Measurements from ENCODE around the gene HSD11B1. TPM values are rescaled to one million over a fixed set of nuclear protein-coding genes. Genes with fewer than 3 reads are reported as not detected.
A peak's percentile ranks its signal among the peaks of the same experiment; 100 is the strongest.

The HSD11B1 gene
- polyA plus RNA-seq, 3 donors, result not detected

DNA sequence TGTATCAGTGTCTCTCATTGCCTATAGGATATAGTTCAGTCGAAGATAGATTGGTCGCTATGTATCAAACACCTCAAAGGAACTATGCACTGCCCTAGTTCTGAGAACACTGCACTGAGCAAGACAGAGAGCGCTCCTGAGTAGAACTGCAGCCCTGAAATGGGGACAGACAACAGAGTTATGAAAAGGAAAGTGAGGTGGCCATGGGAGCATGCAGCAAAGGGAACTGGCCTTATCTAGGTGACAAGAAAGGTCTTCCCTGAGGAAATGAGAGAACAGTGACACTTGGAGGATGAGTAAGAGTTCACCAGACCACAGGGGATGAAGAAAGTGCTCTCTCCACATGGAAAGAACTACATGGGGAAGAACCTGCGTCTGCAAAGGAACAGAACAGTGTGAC, 36.9 kb upstream of the HSD11B1 start:
- peaks cover 17 to 26% of the 10 kb centered on the region in 2 donors for H3K4me1 ChIP-seq (ENCODE audit: control insufficient read depth in 1 of 2, insufficient read depth in 2 of 2, low read length in 2 of 2)
- intact Hi-C loops (cut with micrococcal nuclease), result no loop called here
- no peak overlapping the region for H3K27ac ChIP-seq (ENCODE audit: low read depth in 1 of 2, low read length in 2 of 2)
- peaks cover 21 to 29% (median 28%) of the 10 kb centered on the region in 3 donors for H3K27me3 Mint-ChIP-seq (ENCODE audit: low read depth in 3 of 3)
- no peaks in the 10 kb centered on the region for H3K9me3 ChIP-seq (replicated peaks in 1 of 2; ENCODE audit: control insufficient read depth in 1 of 2, insufficient read depth in 1 of 2, low read length in 2 of 2)
- no peaks in the 10 kb centered on the region for H3K79me2 ChIP-seq (ENCODE audit: insufficient read depth, low read length)
- no peaks in the 10 kb centered on the region for H4K20me1 ChIP-seq (ENCODE audit: insufficient read depth, low read length)
- no peak overlapping the region for H3K9ac ChIP-seq (ENCODE audit: insufficient read depth, low read length, poor library complexity, severe bottlenecking)
- H3K4me3 Mint-ChIP-seq, result no peak overlapping the region
- H3K36me3 Mint-ChIP-seq, result peaks cover 0 to 22% of the 10 kb centered on the region in 2 donors
- no peak overlapping the region for H3K4me2 ChIP-seq (replicated peaks; ENCODE audit: extremely low read depth, low read length, poor library complexity, severe bottlenecking)
- peaks cover 36% of the 10 kb centered on the region for H3K4me1 Mint-ChIP-seq
- TF ChIP-seq, protein P1, sequence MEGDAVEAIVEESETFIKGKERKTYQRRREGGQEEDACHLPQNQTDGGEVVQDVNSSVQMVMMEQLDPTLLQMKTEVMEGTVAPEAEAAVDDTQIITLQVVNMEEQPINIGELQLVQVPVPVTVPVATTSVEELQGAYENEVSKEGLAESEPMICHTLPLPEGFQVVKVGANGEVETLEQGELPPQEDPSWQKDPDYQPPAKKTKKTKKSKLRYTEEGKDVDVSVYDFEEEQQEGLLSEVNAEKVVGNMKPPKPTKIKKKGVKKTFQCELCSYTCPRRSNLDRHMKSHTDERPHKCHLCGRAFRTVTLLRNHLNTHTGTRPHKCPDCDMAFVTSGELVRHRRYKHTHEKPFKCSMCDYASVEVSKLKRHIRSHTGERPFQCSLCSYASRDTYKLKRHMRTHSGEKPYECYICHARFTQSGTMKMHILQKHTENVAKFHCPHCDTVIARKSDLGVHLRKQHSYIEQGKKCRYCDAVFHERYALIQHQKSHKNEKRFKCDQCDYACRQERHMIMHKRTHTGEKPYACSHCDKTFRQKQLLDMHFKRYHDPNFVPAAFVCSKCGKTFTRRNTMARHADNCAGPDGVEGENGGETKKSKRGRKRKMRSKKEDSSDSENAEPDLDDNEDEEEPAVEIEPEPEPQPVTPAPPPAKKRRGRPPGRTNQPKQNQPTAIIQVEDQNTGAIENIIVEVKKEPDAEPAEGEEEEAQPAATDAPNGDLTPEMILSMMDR (IDR thresholded peaks at IDR 0.05), result no peak
- no peak overlapping the region for H2AFZ ChIP-seq (ENCODE audit: insufficient read depth, low read depth, low read length, poor library complexity, severe bottlenecking)
- H3K36me3 ChIP-seq (replicated peaks in 1 of 2; ENCODE audit: control insufficient read depth in 1 of 2, insufficient read depth in 2 of 2, low read length in 2 of 2), result no peaks in the 10 kb centered on the region
- DNase-seq, result peak in 2 of 3 donors; percentile 61 to 91
- no peak overlapping the region for H3K27ac Mint-ChIP-seq
- peaks cover 0 to 5% (median 0%) of the 10 kb centered on the region in 7 donors for H3K9me3 Mint-ChIP-seq
- H3K27me3 ChIP-seq (ENCODE audit: control insufficient read depth in 2 of 2, insufficient read depth in 2 of 2, low read length in 2 of 2), result peaks cover 18 to 44% of the 10 kb centered on the region in 2 donors
- H3K4me3 ChIP-seq (replicated peaks in 1 of 3; ENCODE audit: low read depth in 2 of 3, low read length in 3 of 3), result no peak overlapping the region
- 13% methylated on average over 1 of the region's 4 CpGs for WGBS (ENCODE audit: insufficient coverage)

DNA sequence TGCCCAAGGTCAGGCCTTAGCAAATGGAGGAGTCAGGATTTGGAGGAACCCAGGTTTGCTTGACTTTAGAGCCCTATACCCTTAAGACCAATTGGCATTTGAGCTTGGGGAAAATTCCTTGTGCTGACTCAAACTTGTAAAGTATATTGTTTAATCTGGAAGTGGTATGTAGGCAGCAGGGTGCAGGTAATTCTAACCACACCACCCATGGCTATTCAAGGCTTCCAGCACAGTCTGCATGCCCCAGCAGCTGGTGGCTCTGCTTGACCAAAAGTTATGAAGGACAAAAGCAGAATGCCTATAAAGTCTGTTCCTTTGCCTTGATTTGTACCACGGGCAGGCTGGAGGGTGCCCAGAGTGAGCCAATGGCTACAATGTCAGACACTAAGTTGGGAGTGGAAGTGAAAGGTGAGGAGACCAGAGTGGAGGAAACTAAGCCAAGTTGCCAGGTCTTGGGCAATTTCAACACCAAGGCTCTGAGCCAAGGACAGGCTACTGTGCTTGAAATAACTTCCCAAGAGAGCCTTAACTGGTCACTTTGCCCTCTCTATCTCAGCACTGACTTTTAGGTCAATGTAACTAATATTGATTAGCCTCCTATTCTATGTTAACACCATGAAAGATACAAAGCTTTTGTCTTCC, 34.1 kb upstream of the HSD11B1 start:
- Histone ChIP-seq H3K9ac (ENCODE audit: insufficient read depth, low read length, poor library complexity, severe bottlenecking) (no peak overlapping the region), H3K9me3 (replicated peaks in 1 of 2; ENCODE audit: control insufficient read depth in 1 of 2, insufficient read depth in 1 of 2, low read length in 2 of 2) (no peaks in the 10 kb centered on the region), H3K4me1 (ENCODE audit: control insufficient read depth in 1 of 2, insufficient read depth in 2 of 2, low read length in 2 of 2) (peaks cover 46 to 54% of the 10 kb centered on the region in 2 donors), H2AFZ (ENCODE audit: insufficient read depth, low read depth, low read length, poor library complexity, severe bottlenecking) (no peak overlapping the region), H3K4me2 (replicated peaks; ENCODE audit: extremely low read depth, low read length, poor library complexity, severe bottlenecking) (no peak overlapping the region), H3K4me3 (replicated peaks in 1 of 3; ENCODE audit: low read depth in 2 of 3, low read length in 3 of 3) (no peak overlapping the region), H3K27ac (ENCODE audit: low read depth in 1 of 2, low read length in 2 of 2) (no peak overlapping the region), H3K79me2 (ENCODE audit: insufficient read depth, low read length) (no peaks in the 10 kb centered on the region), H3K36me3 (replicated peaks in 1 of 2; ENCODE audit: control insufficient read depth in 1 of 2, insufficient read depth in 2 of 2, low read length in 2 of 2) (no peaks in the 10 kb centered on the region), H4K20me1 (ENCODE audit: insufficient read depth, low read length) (peaks cover 3% of the 10 kb centered on the region), H3K27me3 (ENCODE audit: control insufficient read depth in 2 of 2, insufficient read depth in 2 of 2, low read length in 2 of 2) (peaks cover 7 to 27% of the 10 kb centered on the region in 2 donors)
- DNase-seq, result peak in 2 of 3 donors; percentile 49 to 54
- intact Hi-C loops (cut with micrococcal nuclease), result loop anchor here in 1 of 2 donors (5.0 to 10.0 kb wide), 2 partner anchors 46 to 97 kb away; no protein-coding TSS in a partner anchor
- peaks cover 50% of the 10 kb centered on the region for H3K4me1 Mint-ChIP-seq
- TF ChIP-seq, protein P1 (IDR thresholded peaks at IDR 0.05), result no peak
- H3K27ac Mint-ChIP-seq, result peak overlapping the region in 6 of 7 donors; percentile 74 to 96 (median 89)
- H3K27me3 Mint-ChIP-seq (ENCODE audit: low read depth in 3 of 3), result peaks cover 21 to 29% (median 23%) of the 10 kb centered on the region in 3 donors
- no peak overlapping the region for H3K4me3 Mint-ChIP-seq
- H3K36me3 Mint-ChIP-seq, result peaks cover 0 to 23% of the 10 kb centered on the region in 2 donors
- H3K9me3 Mint-ChIP-seq, result peaks cover under 1 to 10% (median 4%) of the 10 kb centered on the region in 7 donors
- 60% methylated on average over 1 of the region's 1 CpG for WGBS (ENCODE audit: insufficient coverage)

Measured in CD14-positive monocyte (primary cell).